Subcutaneous abdominal adipose tissue (tissue), 5 donors: ENCODE measurements around the gene SELENOO.

Experiments
- H3K27ac ChIP-seq: one replicate; pipeline ENCODE4 v1.7.0; 2013; ENCODE audit warnings: low read depth, mild to moderate bottlenecking, inconsistent platforms, low read length, moderate library complexity
- H3K27me3 ChIP-seq, 5 donors: one replicate each; pipeline ENCODE4 v1.7.0; 2013; ENCODE audit warnings: low read length in 5 of 5, inconsistent platforms in 1 of 5; ENCODE audit not compliant: control insufficient read depth in 5 of 5, insufficient read depth in 4 of 5
- H3K36me3 ChIP-seq, 5 donors: one replicate each; pipeline ENCODE4 v1.7.0; 2013; ENCODE audit warnings: low read length in 5 of 5; ENCODE audit not compliant: control insufficient read depth in 5 of 5, insufficient read depth in 5 of 5
- H3K4me1 ChIP-seq, 5 donors: one replicate each; pipeline ENCODE4 v1.7.0; 2013; ENCODE audit warnings: low read length in 5 of 5, mild to moderate bottlenecking in 3 of 5, moderate library complexity in 1 of 5; ENCODE audit not compliant: control insufficient read depth in 5 of 5, insufficient read depth in 5 of 5
- H3K4me3 ChIP-seq, 5 donors: one replicate each; pipeline ENCODE4 v1.7.0; 2013; ENCODE audit warnings: low read length in 5 of 5, low read depth in 1 of 5
- H3K9ac ChIP-seq, 5 donors: one replicate each; pipeline ENCODE4 v1.7.0; 2013; ENCODE audit warnings: low read length in 5 of 5, mild to moderate bottlenecking in 4 of 5, moderate library complexity in 3 of 5
- H3K9me3 ChIP-seq, 5 donors: one replicate each; pipeline ENCODE4 v1.7.0; 2013; ENCODE audit warnings: low read length in 5 of 5; ENCODE audit not compliant: control insufficient read depth in 5 of 5
- donor health status: healthy.
- donor health status: healthy.
- donor health status: healthy.
- donor health status: healthy.
- donor health status: healthy.

The SELENOO gene

GRCh38 chr22:50225200-50225969 is 24.6 kb downstream of the SELENOO start:
- Histone ChIP-seq H3K36me3 (peaks cover 0 to 92% (median 82%) of the 10 kb centered on the region in 5 donors), H3K9ac (no peak overlapping the region), H3K9me3 (no peaks in the 10 kb centered on the region)

GRCh38 chr22:50226063-50226874 is 25.5 kb downstream of the SELENOO start:
- Histone ChIP-seq H3K9ac (no peak overlapping the region), H3K27ac (no peak overlapping the region), H3K4me3 (no peak overlapping the region), H3K27me3 (no peaks in the 10 kb centered on the region), H3K4me1 (no peaks in the 10 kb centered on the region), H3K36me3 (peaks cover 0 to 83% (median 73%) of the 10 kb centered on the region in 5 donors), H3K9me3 (no peaks in the 10 kb centered on the region)

More at GRCh38 chr22:50225200-50225969, 24.6 kb downstream of the SELENOO start:
- H3K4me3 ChIP-seq = no peak overlapping the region
- H3K27me3 ChIP-seq = no peaks in the 10 kb centered on the region
- H3K4me1 ChIP-seq = no peaks in the 10 kb centered on the region
- no peak overlapping the region for H3K27ac ChIP-seq

GRCh38 chr22:50226875-50227165 is 26.0 kb downstream of the SELENOO start:
- H3K27ac ChIP-seq = no peak overlapping the region
- H3K4me3 ChIP-seq = no peak overlapping the region
- no peak overlapping the region for H3K9ac ChIP-seq
- H3K36me3 ChIP-seq = peaks cover 0 to 77% (median 67%) of the 10 kb centered on the region in 5 donors
- no peaks in the 10 kb centered on the region for H3K27me3 ChIP-seq
- no peaks in the 10 kb centered on the region for H3K9me3 ChIP-seq
- no peaks in the 10 kb centered on the region for H3K4me1 ChIP-seq

- H3K4me3 ChIP-seq = no peak overlapping the region
- no peak overlapping the region for H3K27ac ChIP-seq
- H3K36me3 ChIP-seq = peaks cover 0 to 77% (median 66%) of the 10 kb centered on the region in 5 donors
Observed at GRCh38 chr22:50227579-50228215, 26.9 kb downstream of the SELENOO start.

GRCh38 chr22:50228366-50228765 is 27.6 kb downstream of the SELENOO start:
- Histone ChIP-seq H3K36me3 (peaks cover 0 to 77% (median 66%) of the 10 kb centered on the region in 5 donors), H3K4me1 (no peaks in the 10 kb centered on the region), H3K27ac (no peak overlapping the region), H3K4me3 (no peak overlapping the region), H3K27me3 (no peaks in the 10 kb centered on the region), H3K9me3 (no peaks in the 10 kb centered on the region), H3K9ac (no peak overlapping the region)

More at GRCh38 chr22:50227579-50228215, 26.9 kb downstream of the SELENOO start:
- no peaks in the 10 kb centered on the region for H3K9me3 ChIP-seq
- H3K4me1 ChIP-seq = no peaks in the 10 kb centered on the region
- no peak overlapping the region for H3K9ac ChIP-seq
- no peaks in the 10 kb centered on the region for H3K27me3 ChIP-seq

GRCh38 chr22:50229370-50229769 is 28.6 kb downstream of the SELENOO start:
- Histone ChIP-seq H3K4me1 (no peaks in the 10 kb centered on the region), H3K9me3 (no peaks in the 10 kb centered on the region), H3K27ac (no peak overlapping the region), H3K9ac (no peak overlapping the region), H3K4me3 (no peak overlapping the region), H3K27me3 (no peaks in the 10 kb centered on the region), H3K36me3 (peaks cover 0 to 74% (median 58%) of the 10 kb centered on the region in 5 donors)

GRCh38 chr22:50232481-50233151 is 31.8 kb downstream of the SELENOO start:
- H3K9ac ChIP-seq = no peak overlapping the region
- no peak overlapping the region for H3K27ac ChIP-seq
- peaks cover 0 to 59% (median 46%) of the 10 kb centered on the region in 5 donors for H3K36me3 ChIP-seq
- no peaks in the 10 kb centered on the region for H3K9me3 ChIP-seq
- H3K4me1 ChIP-seq = no peaks in the 10 kb centered on the region
- H3K4me3 ChIP-seq = no peak overlapping the region
- H3K27me3 ChIP-seq = no peaks in the 10 kb centered on the region

- H3K27me3 ChIP-seq = no peaks in the 10 kb centered on the region
- H3K4me1 ChIP-seq = no peaks in the 10 kb centered on the region
- no peak overlapping the region for H3K4me3 ChIP-seq
- H3K27ac ChIP-seq = no peak overlapping the region
- H3K9ac ChIP-seq = no peak overlapping the region
- H3K9me3 ChIP-seq = no peaks in the 10 kb centered on the region
- peaks cover 0 to 56% (median 44%) of the 10 kb centered on the region in 5 donors for H3K36me3 ChIP-seq
Observed at GRCh38 chr22:50233223-50233622, 32.4 kb downstream of the SELENOO start.

- peak overlapping the region in 1 of 5 donors; percentile 23 for H3K9ac ChIP-seq
- H3K36me3 ChIP-seq = peaks cover 0 to 57% (median 43%) of the 10 kb centered on the region in 5 donors
- peaks cover 2 to 14% (median 12%) of the 10 kb centered on the region in 5 donors for H3K4me1 ChIP-seq
- no peak overlapping the region for H3K4me3 ChIP-seq
- no peak overlapping the region for H3K27ac ChIP-seq
- no peaks in the 10 kb centered on the region for H3K27me3 ChIP-seq
- no peaks in the 10 kb centered on the region for H3K9me3 ChIP-seq
Observed at GRCh38 chr22:50236731-50237409, 36.1 kb downstream of the SELENOO start.
